GM19438 (cell line): ENCODE measurements around the gene GIMAP6.
"Not testable (repeated sequence)": the region's sequence is repeated elsewhere in the genome, so short reads cannot be mapped to it uniquely, and the experiment has no call there.

Experiments used
- ATAC-seq: cut with Tn5 transposase; IDR thresholded peaks from one replicate; pipeline ENCODE4 v1.9.1; 2021; ENCODE audit warnings: low read depth; ENCODE audit not compliant: unreplicated experiment

Gene GIMAP6

DNA sequence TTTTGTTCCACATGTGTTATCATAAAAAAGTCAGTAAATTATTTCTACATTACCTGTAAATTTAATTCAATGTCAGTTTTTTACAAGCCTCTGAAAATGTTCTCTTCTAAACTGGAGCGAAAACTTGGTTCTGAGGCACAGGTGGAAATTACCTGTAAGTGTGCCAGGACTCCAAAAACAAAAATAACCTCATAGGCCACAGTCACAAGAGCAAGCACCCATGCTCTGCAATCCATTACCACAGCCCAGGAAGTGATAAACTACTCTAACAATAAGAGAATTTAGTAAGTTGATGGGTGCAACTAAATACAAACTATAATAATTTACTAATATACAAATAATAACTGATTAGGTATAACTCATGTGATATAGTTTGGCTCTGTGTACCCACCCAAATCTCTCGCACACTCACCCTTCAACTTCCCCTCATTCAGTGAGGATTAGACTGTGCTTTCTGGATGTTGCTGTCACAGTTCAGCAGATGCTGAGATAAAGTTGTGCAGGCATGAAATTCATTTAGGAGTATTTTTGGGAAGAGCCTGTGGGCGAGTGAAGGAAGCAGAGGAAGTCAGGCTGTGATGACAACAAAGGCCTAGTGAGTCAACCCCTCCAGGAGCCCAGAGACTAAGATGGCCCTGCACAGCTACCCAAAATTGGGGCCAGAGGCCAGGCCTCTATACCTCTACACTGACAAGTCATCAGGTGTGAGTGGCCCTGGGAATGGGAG lies 16.3 kb upstream of the GIMAP6 start:
- ATAC-seq, result no peak

DNA sequence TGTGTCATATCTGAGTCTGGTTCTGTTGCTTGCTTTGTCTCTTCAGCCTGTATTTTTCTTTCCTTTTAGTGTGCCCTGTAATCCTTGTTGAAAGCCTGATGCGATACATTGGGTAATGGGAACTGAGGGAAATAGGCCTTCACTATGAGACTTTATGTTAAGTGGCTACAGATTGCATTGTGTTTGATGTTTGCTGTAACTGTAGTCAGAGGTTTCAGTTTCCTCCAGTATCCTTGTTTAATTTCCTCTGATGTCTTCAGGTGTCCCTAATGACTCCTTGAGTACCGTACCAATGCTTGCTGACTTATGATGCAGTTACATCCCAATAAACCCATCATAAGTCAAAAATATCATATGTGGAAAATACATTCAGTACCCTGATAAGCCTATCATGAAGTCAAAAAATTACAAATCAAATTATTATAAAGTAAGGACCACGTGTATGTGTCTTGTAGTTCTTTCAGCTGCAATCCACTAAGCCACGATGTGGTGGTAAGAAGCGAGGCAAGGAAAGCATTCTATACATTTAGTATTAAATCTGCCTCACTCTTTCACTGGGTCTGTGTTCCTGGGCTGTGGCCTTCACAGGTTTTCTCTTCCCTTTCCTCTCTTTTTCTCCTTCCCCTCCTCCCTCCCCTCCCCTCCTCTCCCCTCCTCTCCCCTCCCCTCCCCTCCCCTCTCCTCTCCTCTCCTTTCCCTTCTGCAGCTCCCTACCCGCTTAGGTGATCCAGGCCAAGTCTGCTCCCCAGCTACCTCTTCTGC lies 13.3 kb upstream of the GIMAP6 start:
- no peak for ATAC-seq

DNA sequence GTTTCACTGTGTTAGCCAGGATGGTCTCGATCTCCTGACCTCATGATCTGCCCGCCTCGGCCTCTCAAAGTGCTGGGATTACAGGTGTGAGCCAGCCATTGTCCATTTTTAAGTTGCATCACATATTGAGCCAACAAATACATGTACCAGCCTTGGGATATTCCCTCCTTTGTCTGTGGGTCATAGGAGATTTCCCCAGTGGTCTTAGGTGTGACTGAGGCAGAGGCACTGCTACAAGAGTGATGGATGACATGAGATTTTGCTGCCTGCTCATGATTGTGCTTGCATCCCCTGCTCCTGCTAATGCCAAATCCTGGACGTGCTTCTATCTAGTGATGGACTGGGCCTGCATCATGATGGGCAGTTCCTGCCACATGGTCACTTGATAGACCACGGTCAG lies 10.7 kb upstream of the GIMAP6 start:
- no peak for ATAC-seq

DNA sequence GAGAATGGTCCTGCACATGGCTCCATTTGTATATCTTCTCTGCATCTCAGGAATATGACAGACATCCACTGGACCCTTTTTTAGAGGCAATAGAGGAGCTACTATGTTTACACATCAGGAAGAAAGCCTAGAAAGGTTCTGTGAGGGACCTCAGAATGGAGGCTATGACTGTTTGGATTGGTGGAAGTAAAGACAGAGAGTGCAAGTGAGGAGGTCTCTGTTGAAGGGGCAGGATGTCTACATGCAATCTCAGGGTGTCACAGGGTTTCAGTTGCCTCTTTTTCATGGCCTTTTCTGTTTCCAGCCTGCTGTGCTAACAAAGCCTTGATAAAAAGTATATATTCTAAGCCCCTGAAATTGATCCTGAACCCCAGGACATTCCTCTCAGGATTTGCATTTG lies 9.7 kb upstream of the GIMAP6 start:
- no peak for ATAC-seq

DNA sequence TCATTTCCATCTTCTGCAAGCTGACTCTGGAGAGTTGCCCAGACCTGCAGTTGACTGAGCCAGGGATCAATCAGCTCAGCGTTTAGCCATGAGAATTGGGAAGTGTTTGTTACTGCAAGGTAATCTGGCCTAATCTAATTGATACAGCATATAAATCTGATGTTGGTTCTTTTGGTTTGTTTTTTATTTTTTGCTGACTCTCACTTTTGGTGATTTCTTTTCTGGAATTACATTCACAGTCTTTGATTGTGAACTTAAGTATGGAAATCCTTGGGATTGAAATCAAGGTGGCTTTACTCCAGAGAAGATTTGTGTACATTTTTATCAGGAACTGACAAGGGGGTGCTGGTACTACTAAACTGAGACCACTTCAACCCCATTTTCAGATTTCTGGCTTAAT lies 1.7 kb upstream of the GIMAP6 start:
- no peak for ATAC-seq

DNA sequence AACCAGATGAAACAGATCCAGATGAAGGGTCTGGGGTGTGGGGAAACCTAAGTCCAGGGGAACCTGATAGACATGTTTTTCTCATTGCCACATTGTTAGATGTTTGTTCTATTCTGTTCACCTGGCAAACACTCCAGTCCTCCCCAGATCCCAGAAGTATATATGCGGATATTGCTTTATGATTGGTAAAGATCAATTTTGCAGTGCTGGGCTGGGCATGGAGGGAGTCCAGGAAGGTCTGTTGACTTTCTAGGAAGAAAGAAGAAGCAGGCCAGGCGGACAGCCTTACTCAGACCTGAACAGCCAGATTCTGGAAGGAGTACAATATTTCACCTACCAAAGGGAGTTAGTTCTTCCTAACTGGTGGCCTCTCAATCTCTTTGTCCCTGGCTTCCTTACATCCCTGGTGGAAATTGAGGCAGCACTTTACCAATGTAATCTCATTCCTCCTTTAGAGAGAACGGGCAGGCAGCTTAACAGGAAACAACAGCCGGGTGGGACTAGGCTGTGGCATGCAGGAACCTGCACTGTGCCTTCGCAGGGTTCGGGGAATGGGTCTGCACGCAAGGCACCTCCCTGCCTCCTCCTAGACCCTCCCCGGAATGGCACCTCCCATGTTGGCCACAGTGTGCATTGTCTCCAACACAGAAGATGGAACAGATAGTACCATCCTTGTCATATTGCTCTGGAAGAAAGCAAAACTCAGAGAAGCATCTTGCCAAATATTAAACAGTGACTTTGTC lies 930 bp downstream of the GIMAP6 start:
- ATAC-seq, result no peak

DNA sequence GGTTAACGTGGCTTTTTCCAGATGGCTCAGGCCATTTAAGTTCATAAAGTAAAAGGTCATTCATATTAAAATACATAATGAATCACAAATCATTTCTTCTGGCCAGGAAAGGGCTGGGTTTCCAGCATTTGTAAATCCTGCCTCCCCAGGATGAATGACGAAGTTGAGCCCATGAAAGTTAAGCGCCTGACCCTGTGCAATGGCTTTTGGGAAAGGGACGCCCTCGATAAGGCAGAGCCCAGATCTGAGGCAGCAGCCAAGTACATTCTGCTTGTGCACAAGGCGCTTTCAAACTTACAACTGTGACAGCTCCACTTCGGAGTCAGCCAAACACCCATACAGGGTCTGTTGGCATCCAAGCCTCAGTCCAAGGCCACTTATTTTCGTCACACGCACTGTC lies 2.8 kb downstream of the GIMAP6 start:
- ATAC-seq, result no peak

DNA sequence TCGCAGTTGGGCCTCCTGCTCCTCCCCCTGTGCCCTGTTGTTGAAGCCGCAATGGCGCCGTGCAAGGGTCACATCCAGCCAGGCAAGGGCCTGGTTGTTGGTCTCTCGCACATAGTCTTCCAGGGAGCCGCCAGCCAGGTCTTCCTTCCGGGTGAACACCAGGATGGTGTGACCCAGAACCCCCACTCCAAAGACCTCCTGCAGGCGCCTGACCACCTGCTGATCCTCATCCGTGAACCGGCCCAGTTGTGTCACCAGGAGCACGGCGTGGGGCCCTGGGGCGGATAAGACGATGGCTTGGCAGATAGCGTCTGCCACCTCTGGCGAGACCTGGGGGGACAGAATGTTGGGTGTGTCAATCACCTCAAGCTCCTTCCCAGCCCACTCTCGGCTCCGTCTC lies 4.2 kb downstream of the GIMAP6 start:
- ATAC-seq, result no peak

DNA sequence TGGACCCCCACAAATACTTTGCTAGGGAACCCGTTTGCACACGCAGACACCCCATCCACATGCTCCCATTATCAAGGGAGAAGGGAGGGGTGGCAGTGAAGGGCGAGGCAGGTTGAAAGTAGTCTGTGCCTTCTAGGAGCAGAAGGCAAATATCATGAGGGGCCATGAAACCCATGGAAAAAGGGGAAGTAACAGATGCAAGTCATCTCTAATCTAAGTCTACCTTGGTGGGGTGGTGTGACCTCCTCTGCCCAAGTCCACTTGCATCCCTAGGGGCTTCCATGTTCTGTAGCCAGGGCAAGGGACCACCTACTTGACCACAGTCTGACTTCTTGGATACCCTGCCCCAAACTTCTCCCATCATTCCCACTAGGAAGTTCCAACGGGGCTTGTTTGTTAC lies 5.5 kb downstream of the GIMAP6 start:
- ATAC-seq, result no peak

DNA sequence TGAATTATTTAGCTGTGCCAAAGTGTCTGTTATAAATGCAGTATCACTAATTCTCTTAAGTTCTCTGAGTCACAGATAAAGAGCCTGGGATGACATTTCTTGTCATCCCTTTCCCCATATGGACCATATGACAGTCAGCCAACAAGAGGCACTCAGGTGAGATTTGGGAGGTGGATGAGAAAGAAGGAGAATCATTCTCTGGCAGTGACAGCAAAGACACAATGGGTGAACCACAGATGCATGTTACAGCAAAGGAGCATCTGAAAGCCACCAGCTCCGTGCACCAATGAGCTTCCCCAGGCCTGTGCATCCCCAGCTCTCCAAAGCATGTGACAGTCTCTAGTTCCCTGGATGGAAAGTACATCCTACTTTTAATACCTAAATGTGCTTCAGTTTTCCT lies 10.8 kb downstream of the GIMAP6 start:
- no peak for ATAC-seq

DNA sequence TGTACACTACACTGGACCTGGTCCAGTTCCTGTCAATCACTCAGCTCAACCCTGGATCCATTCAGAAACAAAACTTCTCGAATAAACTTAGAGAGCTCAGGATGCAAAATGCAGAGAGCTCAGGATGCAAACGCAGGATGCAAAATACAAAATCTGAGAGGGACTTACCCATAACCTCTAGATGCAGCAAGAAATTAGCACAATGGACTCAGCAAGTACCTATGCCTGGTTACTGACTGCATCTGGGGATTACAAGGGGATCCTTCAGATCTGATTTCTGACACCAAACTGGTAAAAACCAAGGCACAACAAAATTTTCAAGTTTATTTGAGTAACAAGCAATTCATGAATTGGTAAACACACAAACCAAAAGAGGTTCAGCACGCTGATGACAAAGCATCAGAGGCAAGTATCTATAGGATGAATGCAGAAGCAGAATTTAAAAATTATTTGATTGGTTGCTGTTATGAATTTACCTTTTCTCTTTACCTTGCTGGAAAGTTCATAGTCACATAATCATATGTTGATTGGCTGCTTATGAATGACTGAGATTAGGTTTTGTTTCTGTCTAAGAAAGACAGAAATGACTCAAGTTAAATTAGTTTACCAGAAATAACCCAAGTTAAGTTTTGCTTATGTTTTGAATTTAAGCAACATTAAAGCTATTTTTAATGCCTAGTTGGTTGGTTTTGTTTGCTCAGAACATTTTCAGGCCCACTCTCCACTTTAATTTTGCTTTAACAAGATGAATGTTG lies 11.4 kb downstream of the GIMAP6 start:
- ATAC-seq, result no peak

DNA sequence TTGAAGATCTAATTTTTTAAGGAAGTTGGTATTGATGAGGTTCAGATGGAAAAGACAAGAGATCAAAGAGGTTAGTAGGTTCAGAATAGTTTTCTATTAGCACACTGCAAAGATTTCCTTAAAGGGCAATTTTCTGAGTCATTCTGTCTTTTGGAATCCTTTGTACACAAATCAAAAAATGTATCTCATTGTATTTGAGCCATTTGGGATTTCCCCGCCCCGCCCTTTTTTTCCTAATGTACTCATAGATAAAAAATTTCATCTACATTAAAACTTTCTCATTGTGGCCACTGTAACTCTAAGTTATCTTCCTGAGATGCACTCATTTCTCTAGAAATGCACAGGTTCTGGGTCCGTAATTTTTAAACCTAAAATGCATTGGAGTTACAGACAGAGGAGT lies 12.1 kb downstream of the GIMAP6 start:
- ATAC-seq, result no peak

DNA sequence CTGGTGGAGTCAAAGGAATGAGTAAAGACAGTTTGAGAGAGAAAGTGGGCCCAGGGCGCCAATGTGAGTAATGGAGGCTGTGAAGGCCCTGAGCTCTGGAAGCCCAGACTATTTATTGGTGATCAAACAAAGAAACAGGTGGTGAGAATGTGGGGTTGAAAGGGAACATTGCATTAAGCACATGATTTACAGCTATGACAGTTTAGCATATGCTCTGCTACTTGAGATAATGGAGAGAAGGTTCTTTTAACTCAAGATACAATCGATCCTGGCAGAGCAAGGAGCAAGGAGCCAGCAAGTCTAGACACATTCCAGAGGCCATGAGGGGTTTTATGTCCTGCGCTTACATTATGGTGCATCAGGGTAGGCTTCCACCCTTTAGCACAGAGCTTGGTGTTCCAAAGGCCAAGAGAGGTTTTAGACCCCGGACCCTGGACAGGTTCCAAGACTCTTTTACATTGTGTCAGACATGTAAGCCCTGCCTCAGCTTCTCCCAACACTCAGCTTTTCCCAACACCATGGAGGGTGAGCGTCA lies 16.9 kb downstream of the GIMAP6 start:
- ATAC-seq, result not testable (repeated sequence)

DNA sequence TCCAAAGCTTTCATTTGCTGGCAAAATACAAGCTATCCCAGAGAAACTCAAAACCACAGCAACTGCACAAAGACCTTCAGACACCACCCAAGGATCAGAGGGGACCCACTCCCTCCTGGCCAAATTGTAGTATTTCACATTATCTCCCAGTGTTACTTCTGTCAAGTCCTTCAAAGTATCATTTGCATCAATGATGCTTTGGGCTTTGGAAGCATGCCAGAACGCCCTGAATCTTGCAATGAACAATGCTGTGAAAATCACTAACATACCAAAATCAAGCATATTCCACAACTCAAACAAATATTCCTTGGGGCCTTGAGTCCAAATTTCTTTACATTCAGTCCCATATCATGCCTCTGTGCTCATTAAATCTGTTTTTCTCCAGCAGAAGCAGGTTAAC lies 17.8 kb downstream of the GIMAP6 start:
- not testable (repeated sequence) for ATAC-seq

DNA sequence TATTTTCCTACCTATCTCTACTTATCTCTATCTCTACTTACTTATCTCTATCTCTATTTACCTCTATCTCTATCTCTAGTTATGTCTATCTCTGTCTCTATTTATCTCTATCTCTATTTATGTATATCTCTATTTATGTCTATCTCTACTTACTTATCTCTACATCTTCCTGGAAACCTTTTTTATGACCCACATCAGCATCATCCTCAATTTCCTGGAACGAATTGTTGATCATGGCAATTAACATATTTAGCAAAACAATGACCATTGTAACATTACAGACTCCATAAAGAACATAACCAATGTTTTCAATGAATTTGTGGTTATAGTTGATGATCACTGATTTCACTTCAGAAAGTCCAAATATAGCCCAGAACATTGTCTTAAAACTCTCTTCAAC lies 18.3 kb downstream of the GIMAP6 start:
- ATAC-seq, result no peak

DNA sequence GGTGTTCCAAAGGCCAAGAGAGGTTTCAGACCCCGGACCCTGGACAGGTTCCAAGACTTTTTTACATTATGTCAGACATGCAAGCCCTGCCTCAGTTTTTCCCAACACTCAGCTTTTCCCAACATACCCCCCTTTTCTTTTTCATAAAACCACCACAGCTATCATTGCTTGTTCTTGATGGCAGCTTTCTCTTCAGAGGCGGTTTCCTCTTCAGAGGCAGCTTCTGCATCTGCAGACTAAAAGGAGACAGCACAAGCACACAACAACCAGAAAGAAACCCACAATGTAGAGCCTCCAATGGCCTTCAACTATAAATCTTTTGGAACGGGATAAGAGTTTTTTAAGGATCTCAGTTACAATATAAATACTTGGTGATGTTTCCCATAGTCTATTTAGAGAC lies 19.3 kb downstream of the GIMAP6 start:
- ATAC-seq, result no peak

DNA sequence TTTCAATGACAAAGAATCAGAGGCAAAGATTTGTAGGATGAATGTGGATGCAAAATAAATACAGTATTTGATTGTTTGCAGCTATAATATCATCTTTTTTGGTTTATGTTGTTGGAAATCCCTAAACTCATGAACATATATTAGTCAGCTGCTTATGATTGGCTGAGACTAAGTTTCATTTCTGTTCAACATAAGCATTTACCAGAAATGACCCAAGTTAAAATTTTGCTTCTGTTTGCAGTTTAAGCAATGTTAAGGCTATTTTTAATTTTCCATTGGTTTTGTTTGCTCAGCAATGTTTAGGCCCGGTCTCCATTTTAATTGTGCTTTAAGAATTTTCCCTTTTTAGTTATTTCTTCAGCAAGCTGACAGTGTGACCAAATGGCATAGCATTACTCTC lies 22.0 kb downstream of the GIMAP6 start:
- no peak for ATAC-seq

DNA sequence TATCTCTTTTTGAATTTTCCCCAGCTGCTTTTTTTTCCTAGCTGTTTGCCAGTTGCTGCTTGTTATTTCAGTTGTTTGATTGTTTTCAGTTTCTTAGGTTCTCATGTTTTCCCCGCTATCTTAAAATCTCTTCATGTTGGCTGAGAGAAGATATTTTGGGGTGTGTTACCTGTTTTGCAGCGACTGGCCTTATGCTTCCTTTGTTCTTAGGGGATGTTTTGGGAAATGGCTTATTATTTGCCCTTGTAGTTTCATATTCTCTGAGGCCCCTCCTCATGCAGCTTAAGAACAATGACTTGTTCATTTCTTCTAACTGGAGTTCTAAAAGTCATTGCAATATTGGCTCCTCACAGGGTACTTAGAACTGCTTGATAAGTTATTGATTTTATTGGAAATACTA lies 28.6 kb downstream of the GIMAP6 start:
- not testable (repeated sequence) for ATAC-seq

DNA sequence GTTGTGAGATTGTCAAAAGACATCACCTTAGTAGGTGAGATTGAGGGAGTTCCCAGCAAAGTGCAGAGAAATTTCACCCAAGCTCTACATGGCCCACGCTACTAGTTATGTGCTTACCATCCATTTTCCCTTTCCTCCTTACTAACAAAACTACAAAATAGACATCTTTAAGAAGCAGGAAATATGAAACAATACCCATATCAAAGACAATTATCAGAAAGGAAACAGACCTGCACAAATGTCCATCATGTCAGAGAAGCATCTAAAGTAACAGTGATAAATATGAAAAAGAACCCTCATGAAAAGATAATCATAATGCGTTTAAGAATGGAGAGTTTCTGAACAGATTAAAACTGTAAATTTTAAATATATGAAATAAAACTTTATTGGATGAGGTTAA lies 36.8 kb downstream of the GIMAP6 start:
- no peak for ATAC-seq

DNA sequence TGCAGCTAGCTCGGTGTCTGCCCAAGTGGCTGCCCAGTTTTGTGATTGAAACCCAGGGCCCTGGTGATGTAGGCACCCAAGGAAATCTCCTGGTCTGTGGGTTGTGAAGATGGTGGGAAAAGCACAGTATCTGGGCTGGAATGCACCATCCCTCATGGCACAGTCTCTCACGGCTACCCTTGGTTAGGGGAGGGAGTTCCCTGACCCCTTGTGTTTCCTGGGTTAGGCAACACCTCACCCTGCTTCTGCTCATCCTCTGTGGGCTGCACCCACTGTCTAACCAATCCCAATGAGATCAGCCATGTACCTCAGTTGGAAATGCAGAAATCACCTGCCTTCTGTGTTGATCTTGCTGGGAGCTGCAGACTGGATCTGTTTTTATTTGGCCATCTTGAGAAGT lies 37.4 kb downstream of the GIMAP6 start:
- ATAC-seq, result no peak

DNA sequence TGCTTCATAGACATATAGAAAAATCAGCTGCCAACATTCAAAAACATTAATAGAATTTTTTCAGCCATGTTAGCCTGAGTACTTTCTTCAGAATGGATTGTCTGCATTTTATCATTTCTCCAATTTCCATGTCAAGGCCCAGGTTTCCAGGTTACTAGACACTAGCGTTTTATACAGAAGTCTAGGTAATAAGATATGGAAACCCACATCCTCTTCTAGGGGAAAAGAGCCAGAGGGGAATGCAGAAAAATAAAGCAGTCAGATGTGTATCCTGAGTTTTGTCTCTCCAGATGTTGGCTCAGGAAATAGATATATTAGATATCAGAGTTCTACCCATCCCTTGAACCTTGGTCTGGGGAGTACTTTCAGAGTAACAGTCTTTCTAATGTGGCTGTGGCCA lies 44.6 kb downstream of the GIMAP6 start:
- no peak for ATAC-seq
